Liver (tissue), 9 donors: Measurements from ENCODE around the gene MMP2. TPM values are rescaled to one million over a fixed set of nuclear protein-coding genes. Genes with fewer than 3 reads are reported as not detected.

Experiments used
- DNase-seq: peaks from one replicate; pipeline ENCODE4 v3.0.0-alpha.2; 2017; ENCODE audit warnings: low spot score
- H3K27ac ChIP-seq, 2 donors: one replicate each; pipeline ENCODE4 v1.7.0; 2013; ENCODE audit warnings: inconsistent platforms in 2 of 2, low read length in 2 of 2, control low read depth in 1 of 2, low read depth in 1 of 2, mild to moderate bottlenecking in 1 of 2
- H3K27me3 ChIP-seq, 4 donors: one replicate each; pipeline versions ENCODE4 v1.6.1 to v1.7.0; 2013; ENCODE audit warnings: low read length in 3 of 4, inconsistent platforms in 1 of 4, mild to moderate bottlenecking in 1 of 4, moderate library complexity in 1 of 4; ENCODE audit not compliant: control insufficient read depth in 4 of 4, insufficient read depth in 4 of 4
- H3K36me3 ChIP-seq, 4 donors: one replicate each; pipeline versions ENCODE4 v1.6.1 to v1.7.0; 2013; ENCODE audit warnings: low read length in 3 of 4, mild to moderate bottlenecking in 3 of 4, low read depth in 1 of 4, moderate library complexity in 1 of 4; ENCODE audit not compliant: control insufficient read depth in 4 of 4, insufficient read depth in 3 of 4
- H3K4me1 ChIP-seq, 4 donors: one replicate each; pipeline versions ENCODE4 v1.6.1 to v1.7.0; 2013; ENCODE audit warnings: low read length in 3 of 4, mild to moderate bottlenecking in 3 of 4, moderate library complexity in 1 of 4; ENCODE audit not compliant: control insufficient read depth in 4 of 4, insufficient read depth in 4 of 4
- H3K4me3 ChIP-seq, 3 donors: one replicate each; pipeline versions ENCODE4 v1.6.1 to v1.7.0; 2013; ENCODE audit warnings: low read length in 3 of 3, control low read depth in 1 of 3, low read depth in 1 of 3, mild to moderate bottlenecking in 1 of 3
- H3K9ac ChIP-seq, 2 donors: one replicate each; pipeline ENCODE4 v1.7.0; 2013; ENCODE audit warnings: low read length in 2 of 2, mild to moderate bottlenecking in 2 of 2, moderate library complexity in 2 of 2, control low read depth in 1 of 2, low read depth in 1 of 2
- H3K9me3 ChIP-seq, 4 donors: one replicate each; pipeline versions ENCODE4 v1.6.1 to v1.7.0; 2013; ENCODE audit warnings: low read length in 3 of 4; ENCODE audit not compliant: control insufficient read depth in 4 of 4
- CTCF ChIP-seq: fragments of 150-350 bp; IDR thresholded peaks from 2 replicates; pipeline ENCODE4 v1.5.1; 2017; ENCODE audit warnings: improper control_type of control experiment, low read depth, low read length; ENCODE audit not compliant: missing input control
- GABPA ChIP-seq, 2 donors: IDR thresholded peaks in 1 of 2; conservative IDR thresholded peaks in 1 of 2; 2 replicates each; pipeline ENCODE4 v1.6.1; 2016; ENCODE audit warnings: antibody characterized with exemption in 2 of 2, mild to moderate bottlenecking in 1 of 2, moderate library complexity in 1 of 2
- HNF4A ChIP-seq, 2 donors: conservative IDR thresholded peaks; 2 replicates each; pipeline ENCODE4 v1.6.1; 2016; ENCODE audit warnings: antibody characterized with exemption in 2 of 2, mild to moderate bottlenecking in 2 of 2
- JUND ChIP-seq, 2 donors: IDR thresholded peaks; 2 replicates each; pipeline ENCODE4 v1.6.1; 2016; ENCODE audit warnings: antibody characterized with exemption in 2 of 2
- RAD21 ChIP-seq, 2 donors: IDR thresholded peaks; 2 replicates each; pipeline ENCODE4 v1.6.1; 2016; ENCODE audit warnings: antibody characterized with exemption in 2 of 2, mild to moderate bottlenecking in 2 of 2
- REST ChIP-seq: IDR thresholded peaks from 2 replicates; pipeline ENCODE4 v1.6.1; 2016; ENCODE audit warnings: antibody characterized with exemption, mild to moderate bottlenecking
- RXRA ChIP-seq, 2 donors: IDR thresholded peaks; 2 replicates each; pipeline ENCODE4 v1.6.1; 2017 to 2018; ENCODE audit warnings: antibody characterized with exemption in 2 of 2, mild to moderate bottlenecking in 1 of 2
- SP1 ChIP-seq: IDR thresholded peaks from 2 replicates; pipeline ENCODE4 v1.6.1; 2018; ENCODE audit warnings: antibody characterized with exemption, mild to moderate bottlenecking
- TAF1 ChIP-seq: conservative IDR thresholded peaks from 2 replicates; pipeline ENCODE4 v1.6.1; 2016; ENCODE audit warnings: antibody characterized with exemption, mild to moderate bottlenecking
- YY1 ChIP-seq: IDR thresholded peaks from 2 replicates; pipeline ENCODE4 v1.6.1; 2016; ENCODE audit warnings: antibody characterized with exemption, mild to moderate bottlenecking
- WGBS: extraction: QIAGEN DNeasy Blood & Tissue Kit; methylation state at CpG from one replicate; pipeline ENCODE4 v1.1.7; 2013; 5-methylcytosine and 5-hydroxymethylcytosine counted together
- polyA plus RNA-seq, 2 donors: library from polyadenylated mRNA; stranded (reverse) in 1 of 2; unstranded in 1 of 2; fragments of 200-250 nt in 1 of 2; fragments of >200 nt in 1 of 2; fragmentation: Nextera tagmentation in 1 of 2; extraction: Ambion mirVana in 1 of 2; gene quantifications; one replicate each; pipeline versions ENCODE4 v1.2.1 to v1.2.3, GENCODE V29; 2013 to 2015
- total RNA-seq, 2 donors: library from RNA; depleted of rRNA; stranded (reverse); fragments of >200 nt; gene quantifications; one replicate each; pipeline ENCODE4 v1.2.3, GENCODE V29; 2014
- donor health status: healthy.
- donor health status: healthy.
- donor health status: healthy.
- donor health status: healthy.
- donor health status: healthy.

The MMP2 gene
- total and polyA plus RNA-seq, 4 donors, result 2.8 to 6.3 (median 5.3) TPM

GRCh38 chr16:55466209-55466608, 12.8 kb upstream of the MMP2 start (continued):
- TF ChIP-seq HNF4A (conservative IDR thresholded peaks at IDR 0.05) (no peak), GABPA (IDR thresholded peaks at IDR 0.05 in 1 of 2, conservative IDR thresholded peaks at IDR 0.05 in 1 of 2) (no peak)

- Histone ChIP-seq H3K9me3 (no peaks in the 10 kb centered on the region), H3K9ac (no peak overlapping the region), H3K27ac (no peak overlapping the region), H3K4me3 (no peak overlapping the region), H3K27me3 (no peaks in the 10 kb centered on the region), H3K36me3 (no peaks in the 10 kb centered on the region), H3K4me1 (peaks cover 0 to 4% (median 0%) of the 10 kb centered on the region in 4 donors)
- TF ChIP-seq YY1 (no peak), TAF1 (no peak), RAD21 (IDR thresholded peaks at IDR 0.05) (no peak)
- DNase-seq, result no peak
- WGBS, result 75% methylated on average over 3 of the region's 3 CpGs
Observed at GRCh38 chr16:55467898-55468297, 11.1 kb upstream of the MMP2 start.

- Histone ChIP-seq H3K9ac (no peak overlapping the region), H3K4me3 (no peak overlapping the region), H3K27ac (no peak overlapping the region), H3K4me1 (peaks cover 0 to 4% (median 0%) of the 10 kb centered on the region in 4 donors), H3K27me3 (no peaks in the 10 kb centered on the region), H3K9me3 (no peaks in the 10 kb centered on the region), H3K36me3 (no peaks in the 10 kb centered on the region)
- 81% methylated on average over 7 of the region's 7 CpGs for WGBS
- no peak for TF ChIP-seq JUND (IDR thresholded peaks at IDR 0.05)
- TF ChIP-seq RXRA (IDR thresholded peaks at IDR 0.05), result no peak
- TF ChIP-seq CTCF, result no peak
- TF ChIP-seq SP1, result no peak
- no peak for TF ChIP-seq HNF4A (conservative IDR thresholded peaks at IDR 0.05)
- TF ChIP-seq TAF1, result no peak
- TF ChIP-seq YY1, result no peak
- TF ChIP-seq REST, result no peak
- no peak for TF ChIP-seq RAD21 (IDR thresholded peaks at IDR 0.05)
- no peak for DNase-seq
Observed at GRCh38 chr16:55468352-55468990, 10.5 kb upstream of the MMP2 start.
